ENCODE data around the gene MIPEP. TPM values are rescaled to one million over a fixed set of nuclear protein-coding genes. Genes with fewer than 3 reads are reported as not detected.

Gene MIPEP
- total RNA-seq, 1 experiment from 2014 or later = 10.2 TPM

DNA sequence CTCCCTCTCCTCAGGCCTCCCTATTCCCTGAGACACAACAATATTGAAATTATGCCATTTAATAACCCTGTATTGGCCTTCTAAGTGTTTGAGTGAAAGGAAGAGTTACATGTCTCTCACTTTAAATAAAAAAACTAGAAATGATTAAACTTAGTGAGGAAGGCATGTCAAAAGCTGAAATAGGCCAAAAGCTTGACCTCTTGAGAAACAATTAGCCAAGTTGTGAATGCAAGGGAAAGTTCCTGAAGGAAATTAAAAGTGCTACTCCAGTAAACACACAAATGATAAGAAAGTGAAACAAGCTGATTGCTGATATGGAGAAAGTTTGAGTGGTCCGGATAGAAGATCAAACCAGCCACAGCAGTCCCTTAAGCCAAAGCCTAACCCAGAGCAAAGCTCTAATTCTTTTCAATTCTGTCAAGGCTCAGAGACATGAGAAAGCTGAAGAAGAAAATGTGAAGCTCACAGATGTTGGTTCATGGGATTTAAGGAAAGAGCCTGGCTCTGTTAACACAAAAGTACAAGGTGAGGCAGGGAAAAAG is 191.4 kb downstream of the MIPEP start:
- Histone ChIP-seq H3K4me1 (ENCODE audit: low read length) (peaks cover 17% of the 10 kb centered on the region), H3K4me2 (ENCODE audit: low read depth, low read length, poor library complexity, severe bottlenecking) (no peak overlapping the region), H3K9me2 (replicated peaks; ENCODE audit: insufficient read depth, low read length) (no peaks in the 10 kb centered on the region), H3K27ac (ENCODE audit: low read length) (no peak overlapping the region), H3K4me3 (ENCODE audit: low read length) (no peak overlapping the region), H3K9me3 (ENCODE audit: low read length) (no peaks in the 10 kb centered on the region), H3K36me3 (ENCODE audit: insufficient read depth, low read length) (no peaks in the 10 kb centered on the region), H4K20me1 (ENCODE audit: insufficient read depth, low read depth, low read length) (no peaks in the 10 kb centered on the region), H3K27me3 (ENCODE audit: low read length) (no peaks in the 10 kb centered on the region), H3K9ac (ENCODE audit: low read length) (no peak overlapping the region), H2AFZ (ENCODE audit: low read length) (no peak overlapping the region), H3K79me2 (ENCODE audit: low read length) (no peaks in the 10 kb centered on the region)
- DNase-seq = no peak

- no peak for DNase-seq
- Histone ChIP-seq H3K9me3 (ENCODE audit: low read length) (no peaks in the 10 kb centered on the region), H2AFZ (ENCODE audit: low read length) (peak overlapping the region; percentile 31; the same call in 1 of the 2 replicates), H3K27me3 (ENCODE audit: low read length) (no peaks in the 10 kb centered on the region), H3K79me2 (ENCODE audit: low read length) (no peaks in the 10 kb centered on the region), H3K9me2 (replicated peaks; ENCODE audit: insufficient read depth, low read length) (no peaks in the 10 kb centered on the region), H3K9ac (ENCODE audit: low read length) (peak overlapping the region; percentile 53), H3K36me3 (ENCODE audit: insufficient read depth, low read length) (no peaks in the 10 kb centered on the region), H3K27ac (ENCODE audit: low read length) (peak overlapping the region; percentile 50), H3K4me3 (ENCODE audit: low read length) (peak overlapping the region; percentile 22; the same call in 1 of the 2 replicates), H4K20me1 (ENCODE audit: insufficient read depth, low read depth, low read length) (no peaks in the 10 kb centered on the region), H3K4me1 (ENCODE audit: low read length) (peaks cover 17% of the 10 kb centered on the region), H3K4me2 (ENCODE audit: low read depth, low read length, poor library complexity, severe bottlenecking) (peak overlapping the region; percentile 57)
Observed at GRCh38 chr13:23696610-23697009, 192.6 kb downstream of the MIPEP start.

GRCh38 chr13:23695711-23696464 is 193.3 kb downstream of the MIPEP start:
- H3K9ac ChIP-seq (ENCODE audit: low read length) = peak overlapping the region; percentile 53

DNA sequence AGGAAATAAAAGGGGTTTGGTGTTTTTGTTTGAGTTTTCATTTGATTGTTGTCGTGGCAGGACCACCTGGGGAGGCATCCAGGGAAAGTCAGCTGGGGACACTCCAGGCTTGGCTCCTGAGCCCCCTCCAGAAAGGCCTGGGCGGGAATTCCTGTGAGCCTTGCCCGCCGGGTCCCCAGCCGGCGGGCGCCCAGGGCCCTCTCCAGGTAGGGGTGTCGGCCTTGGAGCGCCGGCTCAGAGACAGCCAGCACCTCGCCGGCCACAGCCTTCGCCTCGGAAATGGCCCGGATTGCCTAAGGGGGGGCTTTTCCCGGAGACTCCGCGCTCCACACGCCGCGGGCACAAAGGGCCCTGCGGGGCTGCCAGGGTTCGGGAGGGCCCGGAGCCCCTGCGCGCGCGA is 194.0 kb downstream of the MIPEP start:
- Histone ChIP-seq H3K27ac (ENCODE audit: low read length) (no peak overlapping the region), H3K4me1 (ENCODE audit: low read length) (peaks cover 17% of the 10 kb centered on the region), H3K4me2 (ENCODE audit: low read depth, low read length, poor library complexity, severe bottlenecking) (peak overlapping the region; percentile 57), H2AFZ (ENCODE audit: low read length) (no peak overlapping the region), H3K36me3 (ENCODE audit: insufficient read depth, low read length) (no peaks in the 10 kb centered on the region), H3K9me2 (replicated peaks; ENCODE audit: insufficient read depth, low read length) (no peaks in the 10 kb centered on the region), H3K27me3 (ENCODE audit: low read length) (no peaks in the 10 kb centered on the region), H4K20me1 (ENCODE audit: insufficient read depth, low read depth, low read length) (no peaks in the 10 kb centered on the region), H3K79me2 (ENCODE audit: low read length) (no peaks in the 10 kb centered on the region), H3K9me3 (ENCODE audit: low read length) (no peaks in the 10 kb centered on the region), H3K9ac (ENCODE audit: low read length) (no peak overlapping the region), H3K4me3 (ENCODE audit: low read length) (no peak overlapping the region)
- DNase-seq = no peak

More at GRCh38 chr13:23695711-23696464, 193.3 kb downstream of the MIPEP start:
- H3K4me1 ChIP-seq (ENCODE audit: low read length) = peaks cover 17% of the 10 kb centered on the region
- H3K36me3 ChIP-seq (ENCODE audit: insufficient read depth, low read length) = no peaks in the 10 kb centered on the region
- peak overlapping the region; percentile 57 for H3K4me2 ChIP-seq (ENCODE audit: low read depth, low read length, poor library complexity, severe bottlenecking)
- peak; percentile 85 for DNase-seq
- no peaks in the 10 kb centered on the region for H3K27me3 ChIP-seq (ENCODE audit: low read length)
- no peaks in the 10 kb centered on the region for H4K20me1 ChIP-seq (ENCODE audit: insufficient read depth, low read depth, low read length)
- peak overlapping the region; percentile 50 for H3K27ac ChIP-seq (ENCODE audit: low read length)
- H3K4me3 ChIP-seq (ENCODE audit: low read length) = peak overlapping the region; percentile 22; the same call in 1 of the 2 replicates
- no peaks in the 10 kb centered on the region for H3K9me3 ChIP-seq (ENCODE audit: low read length)
- H3K9me2 ChIP-seq (replicated peaks; ENCODE audit: insufficient read depth, low read length) = no peaks in the 10 kb centered on the region
- peak overlapping the region; percentile 31; the same call in 1 of the 2 replicates for H2AFZ ChIP-seq (ENCODE audit: low read length)
- no peaks in the 10 kb centered on the region for H3K79me2 ChIP-seq (ENCODE audit: low read length)

DNA sequence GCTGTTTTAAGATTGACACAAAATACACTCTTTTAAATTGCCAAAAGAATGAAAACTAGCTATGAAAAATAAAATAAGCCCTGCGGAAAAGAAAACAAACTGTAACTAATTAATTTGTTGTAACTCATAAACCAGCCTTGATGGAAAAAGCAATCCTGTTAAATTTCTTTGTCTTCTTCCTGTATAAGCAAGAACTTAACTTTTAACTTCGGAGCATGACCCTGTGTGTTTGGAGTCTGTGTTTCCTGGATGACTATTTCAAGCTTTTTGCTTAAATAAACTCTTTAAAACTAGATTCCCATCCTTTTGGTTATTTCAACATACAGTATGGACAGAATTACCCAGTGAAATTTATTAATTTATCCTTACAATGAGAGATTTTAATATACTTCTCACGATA is 196.4 kb downstream of the MIPEP start:
- Histone ChIP-seq H3K4me3 (ENCODE audit: low read length) (no peak overlapping the region), H2AFZ (ENCODE audit: low read length) (0 out of 2 replicates have a peak overlapping the region, but pooled peaks have one; percentile 9), H3K9ac (ENCODE audit: low read length) (no peak overlapping the region), H3K4me1 (ENCODE audit: low read length) (peaks cover 17% of the 10 kb centered on the region), H3K4me2 (ENCODE audit: low read depth, low read length, poor library complexity, severe bottlenecking) (no peak overlapping the region), H3K27me3 (ENCODE audit: low read length) (no peaks in the 10 kb centered on the region), H3K79me2 (ENCODE audit: low read length) (no peaks in the 10 kb centered on the region), H3K9me3 (ENCODE audit: low read length) (no peaks in the 10 kb centered on the region), H3K36me3 (ENCODE audit: insufficient read depth, low read length) (no peaks in the 10 kb centered on the region), H4K20me1 (ENCODE audit: insufficient read depth, low read depth, low read length) (no peaks in the 10 kb centered on the region), H3K9me2 (replicated peaks; ENCODE audit: insufficient read depth, low read length) (no peaks in the 10 kb centered on the region), H3K27ac (ENCODE audit: low read length) (no peak overlapping the region)
- DNase-seq = no peak

- no peak for DNase-seq
- H3K9me3 ChIP-seq (ENCODE audit: low read length) = no peaks in the 10 kb centered on the region
- no peak overlapping the region for H3K27ac ChIP-seq (ENCODE audit: low read length)
- peaks cover 7% of the 10 kb centered on the region for H3K4me1 ChIP-seq (ENCODE audit: low read length)
- H3K27me3 ChIP-seq (ENCODE audit: low read length) = no peaks in the 10 kb centered on the region
- H2AFZ ChIP-seq (ENCODE audit: low read length) = no peak overlapping the region
- no peaks in the 10 kb centered on the region for H3K36me3 ChIP-seq (ENCODE audit: insufficient read depth, low read length)
- H3K4me3 ChIP-seq (ENCODE audit: low read length) = no peak overlapping the region
- no peak overlapping the region for H3K4me2 ChIP-seq (ENCODE audit: low read depth, low read length, poor library complexity, severe bottlenecking)
- H3K9ac ChIP-seq (ENCODE audit: low read length) = no peak overlapping the region
- no peaks in the 10 kb centered on the region for H4K20me1 ChIP-seq (ENCODE audit: insufficient read depth, low read depth, low read length)
- no peaks in the 10 kb centered on the region for H3K9me2 ChIP-seq (replicated peaks; ENCODE audit: insufficient read depth, low read length)
- H3K79me2 ChIP-seq (ENCODE audit: low read length) = no peaks in the 10 kb centered on the region
Observed at GRCh38 chr13:23690668-23691067, 198.5 kb downstream of the MIPEP start.

DNA sequence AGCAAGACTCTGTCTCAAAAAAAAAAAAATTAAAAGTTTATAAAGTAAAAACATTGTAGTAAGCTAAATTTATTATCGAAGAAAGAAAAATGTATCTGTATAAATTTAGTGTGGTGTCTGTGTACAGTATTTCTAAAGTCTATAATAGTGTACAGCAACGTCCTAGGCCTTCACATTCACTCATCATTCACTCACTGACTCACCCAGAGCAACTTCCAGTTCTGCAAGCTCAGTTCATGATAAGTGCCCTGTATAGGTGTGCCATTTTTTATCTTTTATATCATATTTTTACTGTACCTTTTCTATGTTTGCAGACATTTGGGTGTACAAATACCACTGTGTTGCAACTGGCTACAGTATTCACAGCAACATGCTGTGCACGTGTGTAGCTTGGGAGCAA is 200.9 kb downstream of the MIPEP start:
- H3K4me2 ChIP-seq (ENCODE audit: low read depth, low read length, poor library complexity, severe bottlenecking) = no peak overlapping the region
- H4K20me1 ChIP-seq (ENCODE audit: insufficient read depth, low read depth, low read length) = no peaks in the 10 kb centered on the region
- no peak for DNase-seq
- peaks cover 10% of the 10 kb centered on the region for H3K4me1 ChIP-seq (ENCODE audit: low read length)
- H3K27ac ChIP-seq (ENCODE audit: low read length) = no peak overlapping the region
- no peak overlapping the region for H2AFZ ChIP-seq (ENCODE audit: low read length)
- no peaks in the 10 kb centered on the region for H3K27me3 ChIP-seq (ENCODE audit: low read length)
- H3K79me2 ChIP-seq (ENCODE audit: low read length) = no peaks in the 10 kb centered on the region
- H3K9me2 ChIP-seq (replicated peaks; ENCODE audit: insufficient read depth, low read length) = no peaks in the 10 kb centered on the region
- H3K9me3 ChIP-seq (ENCODE audit: low read length) = no peaks in the 10 kb centered on the region
- H3K36me3 ChIP-seq (ENCODE audit: insufficient read depth, low read length) = no peaks in the 10 kb centered on the region
- no peak overlapping the region for H3K4me3 ChIP-seq (ENCODE audit: low read length)
- no peak overlapping the region for H3K9ac ChIP-seq (ENCODE audit: low read length)

- no peak for DNase-seq
- H4K20me1 ChIP-seq (ENCODE audit: insufficient read depth, low read depth, low read length) = no peaks in the 10 kb centered on the region
Observed at GRCh38 chr13:23687614-23688013, 201.6 kb downstream of the MIPEP start.

More at GRCh38 chr13:23687614-23688013, 201.6 kb downstream of the MIPEP start:
- H3K9me2 ChIP-seq (replicated peaks; ENCODE audit: insufficient read depth, low read length) = no peaks in the 10 kb centered on the region
- H3K9me3 ChIP-seq (ENCODE audit: low read length) = no peaks in the 10 kb centered on the region
- no peak overlapping the region for H2AFZ ChIP-seq (ENCODE audit: low read length)
- H3K9ac ChIP-seq (ENCODE audit: low read length) = no peak overlapping the region
- H3K79me2 ChIP-seq (ENCODE audit: low read length) = no peaks in the 10 kb centered on the region
- H3K4me2 ChIP-seq (ENCODE audit: low read depth, low read length, poor library complexity, severe bottlenecking) = no peak overlapping the region
- no peak overlapping the region for H3K27ac ChIP-seq (ENCODE audit: low read length)
- H3K27me3 ChIP-seq (ENCODE audit: low read length) = no peaks in the 10 kb centered on the region
- no peaks in the 10 kb centered on the region for H3K36me3 ChIP-seq (ENCODE audit: insufficient read depth, low read length)
- no peak overlapping the region for H3K4me3 ChIP-seq (ENCODE audit: low read length)
- H3K4me1 ChIP-seq (ENCODE audit: low read length) = peaks cover 10% of the 10 kb centered on the region
